ENCODE measurements around the gene PMCH.
"Not testable (repeated sequence)": the region's sequence is repeated elsewhere in the genome, so short reads cannot be mapped to it uniquely, and the experiment has no call there.

DNA sequence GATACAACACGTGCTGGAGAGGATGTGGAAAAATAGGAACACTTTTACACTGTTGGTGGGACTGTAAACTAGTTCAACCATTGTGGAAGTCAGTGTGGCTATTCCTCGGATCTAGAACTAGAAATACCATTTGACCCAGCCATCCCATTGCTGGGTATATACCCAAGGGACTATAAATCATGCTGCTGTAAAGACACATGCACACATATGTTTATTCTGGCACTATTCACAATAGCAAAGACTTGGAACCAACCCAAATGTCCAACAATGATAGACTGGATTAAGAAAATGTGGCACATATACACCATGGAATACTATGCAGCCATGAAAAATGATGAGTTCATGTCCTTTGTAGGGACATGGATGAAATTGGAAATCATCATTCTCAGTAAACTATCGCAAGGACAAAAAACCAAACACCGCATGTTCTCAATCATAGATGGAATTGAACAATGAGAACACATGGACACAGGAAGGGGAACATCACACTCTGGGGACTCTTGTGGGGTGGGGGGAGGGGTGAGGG, 50.5 kb downstream of the PMCH start:
- TF ChIP-seq SP1 (IDR thresholded peaks at IDR 0.05); FOXM1 (IDR thresholded peaks at IDR 0.05; ENCODE audit: borderline replicate concordance); TARDBP (IDR thresholded peaks at IDR 0.05): not testable (repeated sequence)
